CD4-positive, alpha-beta T cell treated with Interleukin-4 for 1 hour (primary cell): ENCODE measurements around the gene ZNF362.

Experiments used
- DNase-seq, 2 donors: peaks; one replicate each; pipeline ENCODE4 v3.0.0-alpha.2; 2020 to 2022

ZNF362 gene

GRCh38 chr1:33269621-33270020 is 13.3 kb downstream of the ZNF362 start:
- DNase-seq = no peak

DNA sequence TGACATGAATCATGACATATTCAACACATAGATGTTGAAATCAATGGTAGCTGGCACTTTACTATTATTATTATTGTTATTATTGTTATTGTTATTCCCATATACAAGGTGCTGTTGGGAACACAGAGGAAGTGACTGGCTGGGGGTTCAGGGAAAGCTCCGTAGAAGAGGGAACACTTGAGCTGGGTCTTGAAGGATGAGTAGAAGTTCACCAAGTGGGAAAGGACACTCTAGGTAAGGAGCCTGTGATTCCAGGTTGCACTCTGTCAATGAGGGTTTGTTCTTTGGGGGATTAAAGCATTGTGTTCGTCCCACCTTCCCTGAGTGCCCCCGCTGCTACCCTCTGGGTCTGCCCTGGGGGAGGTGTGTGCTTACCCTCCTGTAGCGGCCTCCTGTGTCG is 14.1 kb downstream of the ZNF362 start:
- no peak for DNase-seq

DNA sequence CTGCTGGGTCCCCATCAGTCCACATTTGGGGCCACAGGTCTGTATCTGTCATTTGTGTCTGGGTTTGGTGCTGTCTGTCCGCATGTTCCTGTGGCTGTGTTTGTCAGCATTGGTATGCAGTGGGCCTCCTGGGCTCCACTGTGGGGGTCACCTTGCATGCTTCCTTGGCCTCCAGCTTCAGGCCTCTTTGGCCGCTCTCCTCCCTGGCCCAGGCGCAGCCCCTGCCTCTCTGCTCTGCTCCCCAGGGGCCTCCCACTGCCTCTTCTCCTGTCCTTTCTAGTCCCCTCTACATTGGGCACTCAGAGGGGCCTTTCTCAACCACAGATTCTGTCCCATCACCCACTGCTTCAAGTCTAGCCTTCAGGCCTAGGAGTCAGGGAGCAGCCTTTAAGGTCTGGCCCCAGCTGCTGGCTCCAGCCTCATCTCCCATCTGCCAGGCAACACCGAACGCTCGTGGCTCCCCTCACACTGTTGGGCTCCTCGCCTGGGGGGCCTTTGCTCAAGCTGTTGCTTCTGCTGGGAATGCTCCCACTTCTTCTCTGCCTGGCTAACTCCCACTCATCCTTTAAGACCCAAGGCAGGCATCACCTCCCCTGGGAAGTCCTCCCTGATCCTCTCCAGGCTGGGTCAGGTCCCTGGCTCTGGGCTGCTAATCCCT is 14.6 kb downstream of the ZNF362 start:
- DNase-seq = no peak

DNA sequence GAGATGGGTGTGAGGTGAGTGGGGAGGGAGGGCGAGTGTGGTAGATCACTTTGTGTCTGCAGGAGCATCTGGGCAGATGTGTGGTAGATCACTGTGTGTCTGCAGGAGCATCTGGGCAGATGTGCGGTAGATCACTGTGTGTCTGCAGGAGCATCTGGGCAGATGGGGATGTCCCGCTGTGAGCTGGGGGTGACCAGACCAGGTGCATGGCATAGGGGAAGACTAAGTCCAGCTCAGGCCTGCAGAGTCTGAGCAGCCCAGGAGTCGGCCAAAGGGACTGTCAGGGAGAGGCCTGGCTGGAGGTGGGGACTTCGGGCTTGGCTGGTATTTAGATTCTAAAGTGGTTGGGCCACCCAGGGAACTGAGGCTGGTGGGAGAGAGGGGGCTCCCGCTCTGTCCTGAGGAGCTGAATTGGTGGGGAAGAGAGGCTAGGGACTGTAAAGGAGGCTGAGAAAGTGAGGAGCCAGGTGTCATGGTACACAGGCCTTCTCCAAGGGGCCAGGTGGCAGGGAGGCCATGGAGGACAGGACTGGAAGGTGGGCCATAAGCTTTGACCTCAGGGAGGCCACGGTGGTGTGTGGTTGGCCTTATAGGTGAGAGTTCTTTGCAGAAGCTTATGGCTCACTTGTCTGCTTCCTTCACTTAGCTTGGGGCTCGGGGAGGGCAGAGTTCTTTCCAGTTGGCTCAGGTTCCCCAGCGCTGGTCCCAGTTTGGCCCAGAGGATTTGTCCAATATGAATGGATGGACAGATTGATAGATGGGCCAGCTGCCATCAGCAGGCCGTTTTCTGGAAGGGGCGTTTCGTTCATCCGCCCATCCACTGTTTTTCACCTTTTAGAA is 15.6 kb downstream of the ZNF362 start:
- no peak for DNase-seq

DNA sequence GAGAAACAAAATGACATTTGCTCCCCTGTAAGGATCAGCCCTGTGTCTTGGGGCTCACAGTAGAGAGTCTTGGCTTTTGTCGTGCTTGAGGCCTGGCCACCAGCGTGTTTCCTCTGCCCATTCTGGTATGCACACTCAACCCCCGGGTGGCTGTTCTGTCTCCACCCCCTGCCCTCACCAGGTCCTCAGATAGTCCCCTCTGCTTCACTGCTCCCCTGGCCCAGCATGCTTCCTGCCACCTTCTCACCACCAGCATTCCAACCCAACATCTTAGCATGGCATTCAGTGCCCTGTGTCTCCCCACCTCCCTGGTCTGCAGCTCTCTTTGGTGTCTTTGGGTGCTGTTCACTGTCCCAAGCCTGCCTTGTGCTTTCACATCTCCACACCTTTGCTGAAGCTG is 16.2 kb downstream of the ZNF362 start:
- DNase-seq = no peak

- no peak for DNase-seq
These were observed 16.6 kb downstream of the ZNF362 start for GRCh38 chr1:33272930-33273329.

- peak in 1 of 2 donors; percentile 29 for DNase-seq
These were observed 17.1 kb downstream of the ZNF362 start for GRCh38 chr1:33273406-33273805.

DNA sequence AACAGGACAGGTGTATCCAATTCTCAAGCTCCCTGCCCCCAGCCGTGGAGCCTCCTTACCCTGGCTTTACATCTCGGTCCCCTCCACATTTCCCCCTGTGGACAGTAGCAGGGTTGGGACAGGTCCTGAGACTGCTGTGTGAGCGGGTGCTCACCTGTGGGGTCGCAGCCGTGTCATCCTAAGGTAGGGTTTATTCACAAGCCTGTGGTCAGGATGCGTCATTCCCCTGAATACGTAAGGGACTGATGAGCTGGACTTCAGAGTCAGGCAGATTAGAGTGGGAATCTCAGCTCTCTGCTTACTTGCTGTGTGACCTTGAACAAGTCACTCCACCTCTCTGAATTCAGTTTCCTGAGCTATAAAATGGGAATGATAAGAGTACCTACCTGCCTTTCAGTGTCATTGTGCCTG is 17.7 kb downstream of the ZNF362 start:
- DNase-seq = no peak

- DNase-seq = no peak
These were observed 18.2 kb downstream of the ZNF362 start for GRCh38 chr1:33274446-33274845.

DNA sequence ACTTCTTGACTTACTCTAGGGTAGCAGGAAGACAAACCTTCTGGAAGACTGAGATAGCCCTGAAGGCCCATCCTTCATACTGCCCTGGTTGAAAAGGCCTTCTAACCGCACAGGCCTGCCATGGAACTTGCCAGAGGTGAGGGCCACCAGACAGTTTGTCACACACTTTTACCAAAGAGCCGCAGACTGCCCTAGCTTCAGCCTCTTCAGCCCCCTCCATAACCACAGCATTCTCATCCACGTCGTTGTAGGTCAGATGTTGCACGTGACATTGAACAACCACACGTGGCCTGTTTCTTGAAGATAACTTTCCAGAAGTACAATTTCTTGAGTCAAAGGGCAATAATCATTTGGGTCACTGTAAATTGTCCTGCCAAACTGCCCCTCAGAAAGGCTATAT is 18.9 kb downstream of the ZNF362 start:
- no peak for DNase-seq

DNA sequence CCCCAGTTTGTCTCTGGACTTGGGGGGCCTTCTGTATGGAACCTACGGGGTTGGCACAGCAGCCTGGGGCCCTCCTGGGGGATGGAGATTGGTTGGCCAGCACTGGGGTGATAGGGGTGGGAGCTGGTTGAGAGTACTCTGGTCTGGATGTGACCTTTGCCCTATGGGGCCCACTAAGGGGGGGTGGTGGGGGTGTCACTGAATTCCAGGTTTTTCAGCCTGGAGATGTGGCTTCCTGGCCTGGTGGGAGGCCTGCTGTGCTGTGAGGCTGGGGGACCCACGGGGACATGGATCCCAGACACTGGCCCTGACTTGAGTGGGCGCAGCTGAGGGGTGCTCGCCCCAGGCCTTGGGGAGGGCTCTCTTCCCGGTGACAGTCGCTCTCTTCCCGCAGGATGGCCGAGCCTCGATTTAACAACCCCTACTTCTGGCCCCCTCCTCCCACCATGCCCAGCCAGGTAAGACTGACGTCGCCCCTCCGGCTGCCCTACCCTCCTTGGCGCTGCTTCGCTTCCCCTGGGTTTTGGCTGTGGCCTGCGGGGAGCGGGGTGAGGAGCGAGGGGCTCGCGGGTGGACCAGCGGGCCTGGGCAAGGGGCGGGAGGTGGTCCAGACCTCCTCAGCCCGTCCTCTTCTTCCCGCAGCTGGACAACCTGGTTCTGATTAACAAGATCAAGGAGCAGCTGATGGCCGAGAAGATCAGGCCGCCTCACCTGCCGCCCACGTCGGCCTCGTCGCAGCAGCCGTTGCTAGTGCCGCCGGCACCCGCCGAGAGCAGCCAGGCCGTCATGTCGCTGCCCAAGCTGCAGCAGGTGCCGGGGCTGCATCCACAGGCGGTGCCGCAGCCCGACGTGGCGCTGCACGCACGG is 19.6 kb downstream of the ZNF362 start:
- DNase-seq = no peak

- DNase-seq = no peak
These were observed 20.4 kb downstream of the ZNF362 start for GRCh38 chr1:33276573-33277298.

- DNase-seq = no peak
These were observed 21.3 kb downstream of the ZNF362 start for GRCh38 chr1:33277488-33278084.

GRCh38 chr1:33280091-33280661 is 23.9 kb downstream of the ZNF362 start:
- DNase-seq = no peak

GRCh38 chr1:33281554-33282303 is 25.4 kb downstream of the ZNF362 start:
- DNase-seq = no peak

- DNase-seq = no peak
These were observed 26.5 kb downstream of the ZNF362 start for GRCh38 chr1:33282791-33283190.

DNA sequence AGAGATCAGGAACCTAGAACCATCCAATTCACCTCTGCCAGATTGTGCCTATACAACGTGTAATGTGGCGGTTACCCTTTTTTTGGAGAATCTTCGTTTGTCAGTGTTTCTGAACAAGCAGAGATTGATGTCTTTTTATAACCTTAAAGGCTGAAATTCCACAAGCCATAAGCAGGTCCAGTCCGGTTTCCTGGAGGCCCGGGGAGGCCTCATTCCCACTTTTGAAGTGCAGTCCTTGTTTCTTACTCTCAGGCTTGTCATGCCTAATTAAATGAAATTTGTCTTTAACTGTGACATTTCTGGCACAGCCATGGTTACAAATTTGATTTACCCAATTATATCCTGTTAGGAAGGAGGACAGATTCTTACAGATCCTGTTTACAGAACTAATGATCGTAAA is 27.8 kb downstream of the ZNF362 start:
- DNase-seq = no peak

- no peak for DNase-seq
These were observed 30.3 kb downstream of the ZNF362 start for GRCh38 chr1:33286451-33287185.

DNA sequence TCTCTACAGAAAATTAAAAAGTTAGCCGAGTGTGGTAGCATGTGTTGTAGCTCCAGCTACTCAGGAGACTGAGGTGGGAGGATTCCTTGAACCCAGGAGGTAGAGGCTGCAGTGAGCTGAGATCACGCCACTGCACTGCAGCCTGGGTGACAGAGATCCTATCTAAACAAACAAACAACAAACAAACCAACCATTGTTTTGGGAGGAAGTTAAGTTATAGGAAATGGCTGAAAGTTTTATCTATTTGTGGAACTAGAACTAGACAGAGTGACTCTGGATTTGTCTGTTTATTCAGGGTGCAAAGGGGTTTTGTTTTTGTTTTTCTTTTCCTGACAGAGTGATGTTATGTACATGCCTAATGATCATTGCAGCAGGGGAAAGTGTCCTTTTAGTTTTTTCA is 31.0 kb downstream of the ZNF362 start:
- DNase-seq = no peak
